Measurements from ENCODE around the gene AHCYL1.
A peak's percentile ranks its signal among the peaks of the same experiment; 100 is the strongest.

The AHCYL1 gene

DNA sequence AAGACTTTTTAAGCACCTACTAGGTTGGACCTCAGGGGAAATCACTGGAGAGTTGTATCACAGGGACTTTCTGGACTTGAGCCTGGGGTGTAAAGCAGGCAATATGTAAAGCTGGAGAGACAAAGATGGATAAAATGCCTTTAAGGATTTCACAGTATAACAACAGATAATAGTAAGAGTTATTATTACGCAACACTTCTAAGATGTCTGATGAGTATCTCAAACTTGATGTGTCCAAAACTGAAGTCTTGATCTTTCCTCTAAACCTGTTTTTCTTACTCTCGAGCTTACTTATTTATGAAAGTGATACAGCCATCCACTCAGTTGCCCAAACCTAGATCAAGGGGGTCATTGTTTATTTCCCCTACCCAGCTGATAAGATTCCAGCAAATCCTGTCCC lies 47.8 kb downstream of the AHCYL1 start:
- Histone ChIP-seq H3K36me3 (ENCODE audit: control insufficient read depth, insufficient read depth, low read length) (no peaks in the 10 kb centered on the region), H3K27ac (ENCODE audit: insufficient read depth, low read depth, low read length, poor library complexity, severe bottlenecking) (no peak overlapping the region), H3K9me3 (ENCODE audit: control insufficient read depth, low read length) (no peaks in the 10 kb centered on the region), H3K4me3 (ENCODE audit: insufficient read depth, low read depth, low read length) (no peak overlapping the region), H3K27me3 (ENCODE audit: control insufficient read depth, insufficient read depth, low read length, poor library complexity, severe bottlenecking) (no peaks in the 10 kb centered on the region), H3K4me1 (ENCODE audit: control insufficient read depth, insufficient read depth, low read length) (no peaks in the 10 kb centered on the region)
- WGBS, 2 experiments, result 94% methylated on average over 2 of the region's 2 CpGs

DNA sequence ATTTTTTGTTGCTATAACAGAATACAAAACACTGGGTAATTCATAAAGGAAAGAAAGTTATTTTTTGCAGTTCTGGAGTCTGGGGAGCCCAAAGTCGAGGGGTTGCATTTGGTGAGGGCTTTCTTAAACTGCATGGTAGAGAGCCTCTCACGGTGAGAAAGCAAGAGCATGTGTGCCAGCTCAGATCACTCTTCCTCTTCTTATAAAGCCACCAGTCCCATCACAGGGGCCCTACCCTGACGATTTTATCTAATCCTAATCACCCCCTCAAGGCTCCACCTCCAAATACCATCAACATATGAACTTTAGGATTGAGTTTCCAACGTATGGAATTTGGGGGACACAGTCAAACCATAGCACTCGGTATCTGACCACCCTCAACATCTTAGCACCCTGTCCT lies 48.9 kb downstream of the AHCYL1 start:
- Histone ChIP-seq H3K27me3 (ENCODE audit: control insufficient read depth, insufficient read depth, low read length, poor library complexity, severe bottlenecking) (no peaks in the 10 kb centered on the region), H3K4me1 (ENCODE audit: control insufficient read depth, insufficient read depth, low read length) (no peaks in the 10 kb centered on the region), H3K4me3 (ENCODE audit: insufficient read depth, low read depth, low read length) (no peak overlapping the region), H3K36me3 (ENCODE audit: control insufficient read depth, insufficient read depth, low read length) (peaks cover 5% of the 10 kb centered on the region), H3K9me3 (ENCODE audit: control insufficient read depth, low read length) (no peaks in the 10 kb centered on the region), H3K27ac (ENCODE audit: insufficient read depth, low read depth, low read length, poor library complexity, severe bottlenecking) (no peak overlapping the region)
- 94% methylated on average over 5 of the region's 5 CpGs for WGBS, 2 experiments

DNA sequence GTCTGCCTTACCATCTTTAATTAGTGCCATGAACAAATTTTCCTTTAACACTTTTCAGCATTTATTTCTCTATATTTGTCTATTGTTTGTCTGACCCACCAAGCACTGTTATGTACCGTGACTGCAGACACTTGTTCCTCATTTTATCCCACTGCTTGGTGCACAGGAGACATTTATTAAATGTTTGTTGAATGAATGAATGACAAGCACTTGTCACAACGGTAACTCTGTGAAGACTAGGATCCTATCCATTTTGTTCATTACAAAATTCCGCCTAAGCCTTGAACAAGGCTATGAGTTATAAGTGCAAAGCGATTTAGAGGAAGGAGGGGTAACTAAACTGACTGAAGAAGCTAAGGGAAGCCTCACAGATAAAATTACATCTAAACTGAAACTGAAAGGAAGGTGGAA lies 49.5 kb downstream of the AHCYL1 start:
- Histone ChIP-seq H3K36me3 (ENCODE audit: control insufficient read depth, insufficient read depth, low read length) (peaks cover 6% of the 10 kb centered on the region), H3K9me3 (ENCODE audit: control insufficient read depth, low read length) (no peaks in the 10 kb centered on the region), H3K27ac (ENCODE audit: insufficient read depth, low read depth, low read length, poor library complexity, severe bottlenecking) (no peak overlapping the region), H3K4me1 (ENCODE audit: control insufficient read depth, insufficient read depth, low read length) (no peaks in the 10 kb centered on the region), H3K4me3 (ENCODE audit: insufficient read depth, low read depth, low read length) (peak overlapping the region; percentile 97), H3K27me3 (ENCODE audit: control insufficient read depth, insufficient read depth, low read length, poor library complexity, severe bottlenecking) (no peaks in the 10 kb centered on the region)
- 83 to 84% methylated on average over 4 of the region's 4 CpGs for WGBS, 2 experiments

DNA sequence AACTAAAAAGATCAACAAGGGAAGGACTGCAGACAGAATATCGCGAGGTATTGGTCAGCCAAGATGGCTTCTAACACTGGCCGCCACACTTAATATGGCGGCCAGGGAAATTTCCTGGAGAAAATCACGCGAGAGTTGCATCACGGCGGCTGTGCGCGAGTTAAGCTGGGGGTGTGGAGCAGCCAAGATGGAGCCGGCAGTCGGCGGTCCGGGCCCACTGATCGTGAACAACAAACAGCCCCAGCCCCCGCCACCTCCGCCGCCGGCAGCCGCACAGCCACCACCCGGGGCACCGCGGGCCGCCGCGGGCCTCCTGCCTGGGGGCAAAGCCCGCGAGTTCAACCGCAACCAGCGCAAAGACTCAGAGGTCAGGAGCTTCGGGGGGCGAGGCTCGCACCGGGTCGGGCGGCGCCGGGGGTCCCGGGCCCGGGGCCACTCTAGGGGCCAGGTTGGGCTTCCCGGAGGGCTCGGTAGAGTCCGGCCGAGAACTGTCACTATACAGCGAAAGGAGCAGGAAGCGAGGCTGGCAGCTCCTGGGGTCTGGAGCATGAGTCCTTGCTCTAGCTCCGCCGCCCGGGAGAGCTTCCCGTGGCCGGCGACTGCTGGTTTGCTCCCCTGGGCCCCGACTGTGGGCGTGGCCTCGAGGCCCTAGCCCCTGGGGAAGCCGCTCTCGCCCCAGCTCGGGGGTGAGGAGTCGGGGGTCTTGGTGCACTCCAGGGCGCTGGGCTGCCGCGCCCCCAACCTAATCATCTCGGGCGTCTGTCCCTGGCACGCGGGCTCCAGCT lies 50.1 kb downstream of the AHCYL1 start, which contains the start of gene STRIP1:
STRIP1 (plus strand) TSS at position 174 of the 785 bp plus-strand sequence; CDS start at position 188, 14 bp downstream.
- Histone ChIP-seq H3K27ac (ENCODE audit: insufficient read depth, low read depth, low read length, poor library complexity, severe bottlenecking) (peak within 1 kb of the TSS; percentile 87), H3K36me3 (ENCODE audit: control insufficient read depth, insufficient read depth, low read length) (peaks cover 11% of the 10 kb centered on the region), H3K27me3 (ENCODE audit: control insufficient read depth, insufficient read depth, low read length, poor library complexity, severe bottlenecking) (no peaks in the 10 kb centered on the region), H3K4me3 (ENCODE audit: insufficient read depth, low read depth, low read length) (peak within 1 kb of the TSS; percentile 97), H3K4me1 (ENCODE audit: control insufficient read depth, insufficient read depth, low read length) (no peaks in the 10 kb centered on the region), H3K9me3 (ENCODE audit: control insufficient read depth, low read length) (no peaks in the 10 kb centered on the region)
- 0% methylated on average over 66 of the region's 66 CpGs for WGBS, 2 experiments

DNA sequence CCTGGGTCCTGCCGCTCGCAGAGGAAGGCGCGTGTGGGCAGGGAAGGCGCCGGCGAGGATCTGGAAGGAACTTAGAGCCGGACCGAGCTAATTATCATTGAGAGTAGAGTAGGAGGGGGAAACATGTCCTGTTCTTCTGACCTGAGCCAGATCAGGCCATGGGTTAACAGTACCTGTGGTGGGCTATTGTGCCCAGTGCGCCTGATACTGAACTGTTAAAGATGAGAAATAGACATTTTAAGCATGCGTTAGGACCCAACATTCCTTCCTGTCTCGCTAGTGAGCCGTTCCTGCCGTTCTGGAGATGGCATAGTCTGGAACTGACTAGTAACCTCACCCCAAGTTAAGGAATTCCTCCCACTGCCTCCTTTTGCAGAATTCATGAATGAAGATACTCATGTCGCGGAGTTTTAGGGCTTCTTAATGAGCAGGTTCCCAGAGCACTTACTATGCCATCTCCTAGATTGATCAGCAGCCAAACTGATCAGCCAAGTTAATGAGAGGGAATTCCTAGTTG lies 50.7 kb downstream of the AHCYL1 start:
- no peaks in the 10 kb centered on the region for H3K4me1 ChIP-seq (ENCODE audit: control insufficient read depth, insufficient read depth, low read length)
- H3K27ac ChIP-seq (ENCODE audit: insufficient read depth, low read depth, low read length, poor library complexity, severe bottlenecking), result peak overlapping the region; percentile 87
- no peaks in the 10 kb centered on the region for H3K27me3 ChIP-seq (ENCODE audit: control insufficient read depth, insufficient read depth, low read length, poor library complexity, severe bottlenecking)
- peaks cover 18% of the 10 kb centered on the region for H3K36me3 ChIP-seq (ENCODE audit: control insufficient read depth, insufficient read depth, low read length)
- H3K4me3 ChIP-seq (ENCODE audit: insufficient read depth, low read depth, low read length), result peak overlapping the region; percentile 97
- no peaks in the 10 kb centered on the region for H3K9me3 ChIP-seq (ENCODE audit: control insufficient read depth, low read length)
- 8 to 9% methylated on average over 16 of the region's 16 CpGs for WGBS, 2 experiments

DNA sequence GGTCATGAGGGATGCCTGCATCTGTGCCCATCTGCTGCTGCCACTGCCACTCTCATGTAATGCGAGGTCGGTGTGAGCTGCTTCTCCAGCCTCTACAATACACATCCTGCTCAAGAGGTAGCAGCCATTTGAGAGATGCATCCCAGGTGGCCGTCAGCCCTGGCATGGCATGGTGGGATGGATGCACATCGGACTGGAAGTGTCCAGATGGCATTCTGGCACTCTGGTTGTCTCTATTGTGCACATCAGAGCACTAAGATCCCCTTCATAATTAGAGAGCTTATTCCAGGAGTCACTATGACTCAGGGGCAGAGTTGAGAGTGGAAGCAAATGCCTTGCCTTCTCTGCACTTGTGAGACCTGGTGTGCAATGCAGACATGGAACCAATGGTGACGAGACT lies 53.7 kb downstream of the AHCYL1 start:
- no peak overlapping the region for H3K4me3 ChIP-seq (ENCODE audit: insufficient read depth, low read depth, low read length)
- no peaks in the 10 kb centered on the region for H3K4me1 ChIP-seq (ENCODE audit: control insufficient read depth, insufficient read depth, low read length)
- 96 to 98% methylated on average over 5 of the region's 5 CpGs for WGBS, 2 experiments
- H3K36me3 ChIP-seq (ENCODE audit: control insufficient read depth, insufficient read depth, low read length), result peaks cover 43% of the 10 kb centered on the region
- H3K9me3 ChIP-seq (ENCODE audit: control insufficient read depth, low read length), result no peaks in the 10 kb centered on the region
- no peak overlapping the region for H3K27ac ChIP-seq (ENCODE audit: insufficient read depth, low read depth, low read length, poor library complexity, severe bottlenecking)
- no peaks in the 10 kb centered on the region for H3K27me3 ChIP-seq (ENCODE audit: control insufficient read depth, insufficient read depth, low read length, poor library complexity, severe bottlenecking)

DNA sequence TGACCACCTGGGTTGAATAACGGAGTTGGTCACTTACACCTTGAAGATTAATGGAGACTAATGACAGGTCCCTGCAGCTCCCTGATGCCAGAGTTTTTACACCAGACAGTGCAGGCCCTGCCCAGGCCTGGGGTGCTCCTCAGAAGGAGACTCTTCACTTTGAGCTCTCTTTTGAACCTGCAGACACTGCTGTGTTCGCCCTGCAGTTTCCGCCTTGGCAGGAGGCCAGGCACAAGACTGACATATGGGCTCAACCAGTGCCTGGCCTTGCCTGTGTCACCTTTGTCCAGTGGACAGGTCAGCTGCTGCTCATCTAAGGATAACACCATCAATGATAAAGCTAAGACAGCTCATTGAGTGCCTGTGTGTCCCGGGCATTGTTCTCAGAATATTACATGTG lies 55.1 kb downstream of the AHCYL1 start:
- Histone ChIP-seq H3K27me3 (ENCODE audit: control insufficient read depth, insufficient read depth, low read length, poor library complexity, severe bottlenecking) (no peaks in the 10 kb centered on the region), H3K4me1 (ENCODE audit: control insufficient read depth, insufficient read depth, low read length) (no peaks in the 10 kb centered on the region), H3K9me3 (ENCODE audit: control insufficient read depth, low read length) (no peaks in the 10 kb centered on the region), H3K4me3 (ENCODE audit: insufficient read depth, low read depth, low read length) (no peak overlapping the region), H3K27ac (ENCODE audit: insufficient read depth, low read depth, low read length, poor library complexity, severe bottlenecking) (no peak overlapping the region), H3K36me3 (ENCODE audit: control insufficient read depth, insufficient read depth, low read length) (peaks cover 55% of the 10 kb centered on the region)
- 95 to 97% methylated on average over 4 of the region's 4 CpGs for WGBS, 2 experiments

DNA sequence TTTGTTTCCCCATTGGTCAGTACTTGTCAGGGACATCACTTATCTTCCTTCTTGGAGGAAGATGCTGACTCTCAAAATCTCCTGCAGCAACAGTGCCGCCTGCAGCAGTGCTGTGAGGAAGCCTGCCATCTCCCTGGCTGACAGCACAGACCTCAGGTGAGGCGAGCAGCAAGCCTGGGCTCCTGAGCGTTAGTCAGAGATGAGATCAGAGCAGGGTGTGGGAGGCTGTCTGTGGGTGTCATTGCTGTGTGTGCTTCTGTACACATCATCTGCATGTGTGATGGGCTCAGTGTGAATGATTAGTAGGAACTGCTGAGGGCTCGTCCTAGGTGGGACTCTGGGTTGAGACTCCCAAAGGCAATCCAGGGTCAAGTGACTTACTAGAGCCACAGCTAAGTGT lies 56.0 kb downstream of the AHCYL1 start:
- WGBS, 2 experiments, result 93 to 97% methylated on average over 4 of the region's 4 CpGs
- H3K4me3 ChIP-seq (ENCODE audit: insufficient read depth, low read depth, low read length), result no peak overlapping the region
- H3K4me1 ChIP-seq (ENCODE audit: control insufficient read depth, insufficient read depth, low read length), result no peaks in the 10 kb centered on the region
- no peak overlapping the region for H3K27ac ChIP-seq (ENCODE audit: insufficient read depth, low read depth, low read length, poor library complexity, severe bottlenecking)
- no peaks in the 10 kb centered on the region for H3K27me3 ChIP-seq (ENCODE audit: control insufficient read depth, insufficient read depth, low read length, poor library complexity, severe bottlenecking)
- H3K9me3 ChIP-seq (ENCODE audit: control insufficient read depth, low read length), result no peaks in the 10 kb centered on the region
- H3K36me3 ChIP-seq (ENCODE audit: control insufficient read depth, insufficient read depth, low read length), result peaks cover 62% of the 10 kb centered on the region

DNA sequence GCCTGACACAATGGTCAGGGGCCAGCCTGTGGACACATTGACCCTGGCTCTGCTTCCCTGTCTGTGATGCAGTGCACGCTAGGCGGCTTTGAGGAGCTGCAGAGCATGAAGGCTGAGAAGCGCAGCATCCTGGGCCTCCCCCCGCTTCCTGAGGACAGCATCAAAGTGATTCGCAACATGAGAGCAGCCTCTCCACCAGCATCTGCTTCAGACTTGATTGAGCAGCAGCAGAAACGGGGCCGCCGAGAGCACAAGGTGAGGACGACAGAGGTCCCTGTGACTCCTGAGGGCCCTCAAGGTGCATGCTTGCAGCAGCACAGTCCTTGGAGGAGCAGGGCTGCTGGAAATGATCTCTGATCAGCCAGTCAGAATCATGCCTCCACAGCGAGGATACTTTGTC lies 58.5 kb downstream of the AHCYL1 start:
- Histone ChIP-seq H3K4me3 (ENCODE audit: insufficient read depth, low read depth, low read length) (no peak overlapping the region), H3K9me3 (ENCODE audit: control insufficient read depth, low read length) (no peaks in the 10 kb centered on the region), H3K27me3 (ENCODE audit: control insufficient read depth, insufficient read depth, low read length, poor library complexity, severe bottlenecking) (no peaks in the 10 kb centered on the region), H3K4me1 (ENCODE audit: control insufficient read depth, insufficient read depth, low read length) (no peaks in the 10 kb centered on the region), H3K36me3 (ENCODE audit: control insufficient read depth, insufficient read depth, low read length) (peaks cover 79% of the 10 kb centered on the region), H3K27ac (ENCODE audit: insufficient read depth, low read depth, low read length, poor library complexity, severe bottlenecking) (no peak overlapping the region)
- WGBS, 2 experiments, result 95 to 97% methylated on average over 10 of the region's 10 CpGs

DNA sequence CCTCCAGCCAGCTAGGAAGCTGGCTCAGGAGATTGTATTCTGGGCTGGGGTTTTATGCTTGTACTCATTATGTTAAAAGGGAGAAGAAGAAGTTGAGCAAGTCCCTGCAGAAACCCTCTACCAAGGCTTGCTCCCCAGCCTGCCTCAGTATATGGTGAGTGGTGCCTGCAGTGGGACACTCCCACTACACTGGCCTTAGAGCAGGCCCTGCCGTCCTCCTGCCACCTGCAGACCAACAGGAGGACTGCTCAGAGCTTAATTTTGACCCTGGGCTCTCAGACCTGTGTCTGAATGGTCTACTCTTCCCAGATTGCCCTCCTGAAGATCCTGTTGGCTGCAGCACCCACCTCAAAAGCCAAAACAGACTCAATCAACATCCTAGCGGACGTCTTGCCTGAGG lies 62.9 kb downstream of the AHCYL1 start:
- Histone ChIP-seq H3K36me3 (ENCODE audit: control insufficient read depth, insufficient read depth, low read length) (peaks cover 82% of the 10 kb centered on the region), H3K27me3 (ENCODE audit: control insufficient read depth, insufficient read depth, low read length, poor library complexity, severe bottlenecking) (no peaks in the 10 kb centered on the region), H3K4me3 (ENCODE audit: insufficient read depth, low read depth, low read length) (no peak overlapping the region), H3K27ac (ENCODE audit: insufficient read depth, low read depth, low read length, poor library complexity, severe bottlenecking) (no peak overlapping the region), H3K9me3 (ENCODE audit: control insufficient read depth, low read length) (no peaks in the 10 kb centered on the region), H3K4me1 (ENCODE audit: control insufficient read depth, insufficient read depth, low read length) (no peaks in the 10 kb centered on the region)
- 88 to 89% methylated on average over 3 of the region's 3 CpGs for WGBS, 2 experiments

Data from ectodermal cell (in vitro differentiated cells).